ENCODE data around the gene BCO1.
A peak's percentile ranks its signal among the peaks of the same experiment; 100 is the strongest.

The BCO1 gene

GRCh38 chr16:81232740-81233367 lies 5.6 kb upstream of the BCO1 start:
- no peak for DNase-seq

GRCh38 chr16:81237282-81237681 lies 1.2 kb upstream of the BCO1 start:
- no peak for DNase-seq

- no peak for DNase-seq
Observed at GRCh38 chr16:81237942-81238295, 570 bp upstream of the BCO1 start.

- no peak for DNase-seq
Observed at GRCh38 chr16:81239367-81240121, 1.1 kb downstream of the BCO1 start.

- DNase-seq = no peak
Observed at GRCh38 chr16:81241706-81242105, 3.2 kb downstream of the BCO1 start.

GRCh38 chr16:81242977-81243618 lies 4.6 kb downstream of the BCO1 start:
- DNase-seq = no peak

GRCh38 chr16:81243942-81244341 lies 5.5 kb downstream of the BCO1 start:
- DNase-seq = no peak

GRCh38 chr16:81251871-81252270 lies 13.4 kb downstream of the BCO1 start:
- no peak for DNase-seq

GRCh38 chr16:81253141-81253540 lies 14.7 kb downstream of the BCO1 start:
- DNase-seq = no peak

GRCh38 chr16:81254922-81255526 lies 16.5 kb downstream of the BCO1 start:
- no peak for DNase-seq

GRCh38 chr16:81259916-81260315 lies 21.4 kb downstream of the BCO1 start:
- DNase-seq = no peak

GRCh38 chr16:81261049-81261648 lies 22.7 kb downstream of the BCO1 start:
- DNase-seq = no peak

GRCh38 chr16:81263470-81264220 lies 25.2 kb downstream of the BCO1 start:
- peak; percentile 60 for DNase-seq

- no peak for DNase-seq
Observed at GRCh38 chr16:81264386-81264785, 25.9 kb downstream of the BCO1 start.

GRCh38 chr16:81265052-81265451 lies 26.6 kb downstream of the BCO1 start:
- DNase-seq = no peak

- peak; percentile 50 for DNase-seq
Observed at GRCh38 chr16:81265658-81266451, 27.4 kb downstream of the BCO1 start.

GRCh38 chr16:81266680-81267095 lies 28.2 kb downstream of the BCO1 start:
- no peak for DNase-seq

- DNase-seq = no peak
Observed at GRCh38 chr16:81268509-81268908, 30.0 kb downstream of the BCO1 start.

- DNase-seq = no peak
Observed at GRCh38 chr16:81273223-81273950, 34.9 kb downstream of the BCO1 start.

GRCh38 chr16:81275064-81275532 lies 36.6 kb downstream of the BCO1 start:
- no peak for DNase-seq

- DNase-seq = no peak
Observed at GRCh38 chr16:81275795-81276194, 37.3 kb downstream of the BCO1 start.

Measured in right forelimb (tissue), 1 donor.